Lower leg skin (tissue), 3 donors: ENCODE results near the gene SLC38A6.

Experiments
- POLR2A ChIP-seq, 2 donors: fragments of 450-650 bp; IDR thresholded peaks; one replicate each; pipeline ENCODE4 v1.6.1; 2016 to 2017; ENCODE audit warnings: antibody characterized with exemption in 2 of 2, mild to moderate bottlenecking in 1 of 2, moderate library complexity in 1 of 2
- TF ChIP-seq, protein P1 (sequence below), 3 donors: fragments of 450-650 bp; IDR thresholded peaks; one replicate each; pipeline ENCODE4 v1.5.1; 2016; ENCODE audit warnings: antibody characterized with exemption in 3 of 3, mild to moderate bottlenecking in 3 of 3, moderate library complexity in 2 of 3

- TF ChIP-seq, protein P1, sequence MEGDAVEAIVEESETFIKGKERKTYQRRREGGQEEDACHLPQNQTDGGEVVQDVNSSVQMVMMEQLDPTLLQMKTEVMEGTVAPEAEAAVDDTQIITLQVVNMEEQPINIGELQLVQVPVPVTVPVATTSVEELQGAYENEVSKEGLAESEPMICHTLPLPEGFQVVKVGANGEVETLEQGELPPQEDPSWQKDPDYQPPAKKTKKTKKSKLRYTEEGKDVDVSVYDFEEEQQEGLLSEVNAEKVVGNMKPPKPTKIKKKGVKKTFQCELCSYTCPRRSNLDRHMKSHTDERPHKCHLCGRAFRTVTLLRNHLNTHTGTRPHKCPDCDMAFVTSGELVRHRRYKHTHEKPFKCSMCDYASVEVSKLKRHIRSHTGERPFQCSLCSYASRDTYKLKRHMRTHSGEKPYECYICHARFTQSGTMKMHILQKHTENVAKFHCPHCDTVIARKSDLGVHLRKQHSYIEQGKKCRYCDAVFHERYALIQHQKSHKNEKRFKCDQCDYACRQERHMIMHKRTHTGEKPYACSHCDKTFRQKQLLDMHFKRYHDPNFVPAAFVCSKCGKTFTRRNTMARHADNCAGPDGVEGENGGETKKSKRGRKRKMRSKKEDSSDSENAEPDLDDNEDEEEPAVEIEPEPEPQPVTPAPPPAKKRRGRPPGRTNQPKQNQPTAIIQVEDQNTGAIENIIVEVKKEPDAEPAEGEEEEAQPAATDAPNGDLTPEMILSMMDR (IDR thresholded peaks at IDR 0.05) = no peak
- TF ChIP-seq POLR2A (IDR thresholded peaks at IDR 0.05) = no peak
Observed at GRCh38 chr14:61098721-61099120, 117.7 kb downstream of the SLC38A6 start.
